GM12874 (cell line): ENCODE results near the gene ADAMTSL2.

Experiments used
- TF ChIP-seq, protein P1 (sequence below): IDR thresholded peaks from 2 replicates; pipeline ENCODE4 v1.5.1; 2011; ENCODE audit warnings: low read depth, mild to moderate bottlenecking, control low read depth, low read length, moderate library complexity; ENCODE audit not compliant: insufficient read depth

The ADAMTSL2 gene

GRCh38 chr9:133622555-133622954, 88.1 kb downstream of the ADAMTSL2 start:
- TF ChIP-seq, protein P1, sequence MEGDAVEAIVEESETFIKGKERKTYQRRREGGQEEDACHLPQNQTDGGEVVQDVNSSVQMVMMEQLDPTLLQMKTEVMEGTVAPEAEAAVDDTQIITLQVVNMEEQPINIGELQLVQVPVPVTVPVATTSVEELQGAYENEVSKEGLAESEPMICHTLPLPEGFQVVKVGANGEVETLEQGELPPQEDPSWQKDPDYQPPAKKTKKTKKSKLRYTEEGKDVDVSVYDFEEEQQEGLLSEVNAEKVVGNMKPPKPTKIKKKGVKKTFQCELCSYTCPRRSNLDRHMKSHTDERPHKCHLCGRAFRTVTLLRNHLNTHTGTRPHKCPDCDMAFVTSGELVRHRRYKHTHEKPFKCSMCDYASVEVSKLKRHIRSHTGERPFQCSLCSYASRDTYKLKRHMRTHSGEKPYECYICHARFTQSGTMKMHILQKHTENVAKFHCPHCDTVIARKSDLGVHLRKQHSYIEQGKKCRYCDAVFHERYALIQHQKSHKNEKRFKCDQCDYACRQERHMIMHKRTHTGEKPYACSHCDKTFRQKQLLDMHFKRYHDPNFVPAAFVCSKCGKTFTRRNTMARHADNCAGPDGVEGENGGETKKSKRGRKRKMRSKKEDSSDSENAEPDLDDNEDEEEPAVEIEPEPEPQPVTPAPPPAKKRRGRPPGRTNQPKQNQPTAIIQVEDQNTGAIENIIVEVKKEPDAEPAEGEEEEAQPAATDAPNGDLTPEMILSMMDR: no peak
